GM19397 (cell line): ENCODE data around the gene UBR1.
"Not testable (repeated sequence)": the region's sequence is repeated elsewhere in the genome, so short reads cannot be mapped to it uniquely, and the experiment has no call there.

Experiments
- ATAC-seq: cut with Tn5 transposase; IDR thresholded peaks from one replicate; pipeline ENCODE4 v1.9.1; 2021; ENCODE audit warnings: mild to moderate bottlenecking, moderate library complexity; ENCODE audit not compliant: unreplicated experiment

UBR1 gene

DNA sequence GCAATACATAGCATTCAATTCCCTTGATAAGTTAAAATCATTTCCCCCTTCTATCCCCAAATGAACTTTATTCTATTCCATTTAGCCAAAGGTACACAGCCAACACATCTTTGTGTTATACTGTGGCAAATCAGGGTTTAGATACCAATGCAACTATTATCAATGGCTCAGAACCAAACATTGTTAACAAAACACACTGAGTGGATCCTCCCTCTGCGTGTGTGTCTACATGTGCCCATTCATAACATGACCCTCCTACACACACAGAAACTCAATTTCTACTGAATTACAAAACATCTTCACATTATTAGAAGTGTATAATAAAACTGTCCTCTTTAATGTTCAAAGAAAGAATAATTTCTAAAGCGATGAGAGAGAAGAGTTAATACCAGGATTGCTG, 186.5 kb downstream of the UBR1 start:
- ATAC-seq: no peak

DNA sequence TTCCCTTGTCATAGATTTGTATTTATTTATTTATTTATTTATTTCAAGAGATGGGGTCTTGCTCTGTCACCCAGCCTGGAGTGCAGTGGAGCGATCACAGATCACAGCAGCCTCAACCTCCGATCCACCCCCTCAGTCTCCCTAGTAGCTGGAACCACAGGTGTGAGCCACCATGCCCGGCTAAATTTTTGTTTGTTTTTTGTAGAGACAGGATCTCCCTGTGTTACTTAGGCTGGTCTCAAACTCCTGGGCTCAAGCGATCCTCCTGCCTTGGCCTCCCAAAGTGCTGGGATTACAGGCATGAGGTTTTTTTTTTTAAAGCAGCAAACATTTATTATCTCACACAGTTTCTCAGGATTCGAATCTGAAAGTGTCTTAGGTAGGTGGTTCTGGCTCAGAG, 187.8 kb downstream of the UBR1 start:
- ATAC-seq: no peak

DNA sequence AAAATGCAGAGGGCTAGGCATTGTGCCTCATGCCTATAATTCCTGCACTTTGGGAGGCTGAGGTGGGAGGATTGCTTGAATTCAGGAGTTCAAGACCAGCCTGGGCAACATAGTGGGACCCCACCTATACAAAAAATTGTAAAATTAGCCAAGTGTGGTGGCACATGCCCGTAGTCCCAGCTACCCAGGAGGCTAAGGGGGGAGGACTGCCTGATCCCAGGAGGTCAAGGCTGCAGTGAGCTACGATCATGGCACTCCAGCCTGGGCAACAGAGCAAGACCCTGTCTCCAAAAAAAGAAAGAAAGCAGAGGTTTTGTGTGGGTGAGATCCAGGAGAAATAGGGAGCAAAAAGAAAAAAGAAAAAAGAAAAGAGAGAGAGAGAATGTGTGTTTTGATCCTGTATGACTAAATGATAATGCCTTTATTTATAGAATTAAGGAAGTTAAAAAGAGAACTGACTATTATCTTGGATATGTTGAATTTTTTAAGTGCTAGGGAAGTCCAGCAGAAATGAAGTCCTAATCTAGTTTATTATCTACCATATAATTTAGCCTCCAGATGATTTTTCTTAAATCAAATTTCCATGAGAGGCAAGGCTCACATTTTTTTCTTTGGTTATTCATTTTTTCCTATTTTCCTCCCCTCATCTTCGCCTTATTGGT, 190.1 kb downstream of the UBR1 start:
- no peak for ATAC-seq

DNA sequence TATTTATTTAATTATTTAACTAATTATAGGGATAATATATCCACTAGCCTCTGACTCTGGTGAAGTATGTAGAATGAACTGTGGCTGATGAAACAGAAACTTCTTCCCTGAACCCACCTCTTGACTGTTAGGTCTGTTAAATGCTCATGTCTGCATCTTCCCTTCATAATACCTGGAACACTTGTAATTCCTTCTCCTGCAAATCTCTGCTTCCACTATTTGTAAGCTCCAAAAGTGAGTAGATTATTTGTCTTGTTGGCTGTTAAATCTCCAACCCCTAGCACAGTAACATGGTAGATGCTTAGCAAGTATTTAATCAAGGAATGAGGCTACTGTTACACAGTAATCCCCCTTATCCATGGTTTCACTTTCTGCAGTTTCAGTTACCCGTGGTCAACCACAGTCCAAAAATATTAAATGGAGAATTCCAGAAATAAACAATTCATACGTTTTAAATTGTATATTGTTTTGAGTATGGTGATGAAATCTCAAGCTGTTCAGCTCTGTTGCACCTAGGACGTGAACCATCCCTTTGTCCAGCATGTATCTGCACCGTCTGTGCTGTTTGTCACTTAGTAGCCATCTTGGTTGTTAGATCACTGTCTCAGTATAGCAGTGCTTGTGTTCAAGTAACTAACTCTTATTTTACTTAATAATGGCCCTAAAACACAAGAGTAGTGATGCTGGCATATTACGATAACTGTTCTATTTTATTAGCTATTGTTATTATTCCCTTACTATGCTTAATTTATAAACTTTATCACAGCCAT, 190.9 kb downstream of the UBR1 start:
- ATAC-seq: no peak

DNA sequence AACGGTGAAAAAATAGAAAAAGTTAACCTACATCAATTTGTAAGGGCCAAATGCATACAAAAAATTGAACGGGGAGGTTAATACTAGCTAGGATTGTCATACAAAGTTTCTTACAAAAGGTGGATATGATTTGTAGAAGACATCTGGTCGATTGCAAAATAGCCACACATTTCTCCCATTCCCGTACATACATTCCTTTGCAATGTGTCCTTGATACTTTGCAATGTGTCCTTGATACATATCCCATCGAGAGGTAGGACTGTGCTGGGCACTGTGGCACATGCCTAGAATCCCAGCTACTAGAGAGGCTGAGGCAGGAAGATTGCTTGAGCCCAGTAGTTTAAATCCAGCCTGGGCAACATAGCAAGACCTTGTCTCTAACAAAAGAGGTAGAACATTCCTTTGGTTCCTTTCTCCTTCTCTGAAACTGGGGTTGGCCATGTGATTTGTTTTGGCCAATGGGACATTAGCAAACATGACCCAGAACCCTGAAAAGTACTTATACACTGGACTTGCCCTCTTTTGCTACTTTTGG, 194.7 kb downstream of the UBR1 start:
- no peak for ATAC-seq

DNA sequence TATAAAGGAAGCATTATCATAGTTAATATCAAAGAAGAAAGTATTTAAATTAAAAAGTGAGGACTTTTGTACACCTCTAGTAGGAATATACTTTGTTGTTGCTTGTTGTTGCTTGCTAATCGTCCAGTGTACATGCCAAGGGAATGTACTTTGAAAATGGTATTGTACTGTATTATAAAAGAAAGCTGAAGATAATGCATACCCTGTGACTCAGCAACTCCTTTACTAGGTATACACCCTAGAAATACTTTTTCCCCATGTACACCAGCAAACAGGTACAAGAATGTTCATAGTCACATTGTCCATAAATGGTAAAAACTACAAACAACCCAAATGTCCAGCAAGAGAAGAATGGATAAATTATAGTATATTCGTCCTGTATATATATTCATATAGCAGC, 197.3 kb downstream of the UBR1 start:
- no peak for ATAC-seq

DNA sequence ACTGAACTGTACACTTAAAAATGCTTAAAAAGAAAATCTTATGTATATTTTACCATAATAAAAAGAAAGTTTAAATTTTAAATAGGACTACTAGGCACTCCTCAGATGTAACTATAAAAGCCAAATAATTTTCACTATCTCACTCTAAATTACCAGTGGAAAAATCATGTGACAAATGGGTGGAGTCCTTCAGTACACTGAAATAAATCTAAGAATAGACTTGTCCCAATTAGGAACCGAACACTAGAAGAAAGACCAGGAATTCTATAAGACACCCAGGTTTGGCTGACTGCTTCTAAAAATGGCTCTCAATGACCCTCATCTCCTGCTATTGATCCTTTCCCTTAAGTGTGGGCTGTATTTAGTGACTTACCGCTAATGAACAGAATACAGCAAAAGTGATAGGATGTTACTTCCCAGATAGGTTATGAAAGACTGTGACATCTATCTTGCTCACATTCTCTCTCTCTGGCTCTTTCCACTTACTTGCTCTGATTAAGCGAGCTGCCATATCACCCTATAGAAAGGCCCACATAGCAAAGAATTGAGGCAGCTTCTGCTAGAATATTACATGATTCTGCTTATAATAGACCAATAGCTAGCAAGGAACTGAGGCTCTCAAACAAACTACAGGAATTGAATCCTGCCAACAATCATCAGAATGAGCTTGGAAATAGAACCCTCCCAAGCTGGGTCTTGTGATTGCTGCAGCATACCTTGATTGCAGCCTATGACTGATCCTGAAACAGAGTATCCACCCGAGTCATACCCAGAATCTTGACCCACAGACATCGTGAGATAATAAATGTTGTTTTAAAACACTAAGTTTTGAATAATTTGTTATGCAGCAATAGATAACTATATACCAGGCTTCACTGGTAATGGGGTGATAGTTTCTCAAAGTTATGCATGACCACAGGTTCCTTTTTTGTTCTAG, 202.2 kb downstream of the UBR1 start:
- no peak for ATAC-seq

DNA sequence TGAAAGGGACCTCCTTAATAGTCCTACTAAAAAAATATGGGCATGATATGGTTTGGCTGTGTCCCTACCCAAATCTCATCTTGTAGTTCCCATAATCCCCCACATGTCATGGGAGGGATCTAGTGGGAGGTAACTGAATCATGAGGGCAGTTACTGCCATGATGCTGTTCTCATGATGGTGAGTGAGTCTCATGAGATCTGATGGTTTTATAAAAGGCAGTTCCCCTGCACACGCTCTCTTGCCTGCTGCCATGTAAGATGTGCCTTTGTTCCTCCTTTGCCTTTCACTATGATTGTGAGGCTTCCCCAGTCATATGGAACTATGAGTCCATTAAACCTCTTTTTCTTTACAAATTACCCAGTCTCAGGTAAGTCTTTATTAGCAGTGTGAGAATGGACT, 211.9 kb downstream of the UBR1 start:
- not testable (repeated sequence) for ATAC-seq
